Uterus (tissue), 2 donors: ENCODE results near the gene SLC35A4.

Experiments
- CTCF ChIP-seq, 4 experiments: fragments of 200-600 bp in 2 of 4; fragments of 450-650 bp in 2 of 4; sonication (generic) in 2 of 4; IDR thresholded peaks; one replicate each; pipeline ENCODE4 v1.5.1; 2016 to 2019; ENCODE audit warnings: antibody characterized with exemption in 4 of 4, mild to moderate bottlenecking in 2 of 4, moderate library complexity in 1 of 4
- POLR2A ChIP-seq, 2 donors: fragments of 450-650 bp; IDR thresholded peaks; one replicate each; pipeline ENCODE4 v1.6.1; 2016; ENCODE audit warnings: antibody characterized with exemption in 2 of 2, mild to moderate bottlenecking in 1 of 2, moderate library complexity in 1 of 2

GRCh38 chr5:140565024-140565779, 574 bp downstream of the SLC35A4 start:
- TF ChIP-seq POLR2A (IDR thresholded peaks at IDR 0.05) (no peak), CTCF (IDR thresholded peaks at IDR 0.05) (no peak)
